GM19467 (cell line): ENCODE data around the gene PRDM16.

Experiments used
- ATAC-seq: cut with Tn5 transposase; IDR thresholded peaks from one replicate; pipeline ENCODE4 v1.9.1; 2021; ENCODE audit warnings: mild to moderate bottlenecking, moderate library complexity; ENCODE audit not compliant: unreplicated experiment

PRDM16 gene

GRCh38 chr1:3053366-3053980, 15.5 kb upstream of the PRDM16 start:
- no peak for ATAC-seq

GRCh38 chr1:3053986-3054385, 15.0 kb upstream of the PRDM16 start:
- no peak for ATAC-seq

GRCh38 chr1:3054474-3054873, 14.5 kb upstream of the PRDM16 start:
- no peak for ATAC-seq

GRCh38 chr1:3055051-3055450, 14.0 kb upstream of the PRDM16 start:
- ATAC-seq = no peak

- ATAC-seq = no peak
These were observed 12.4 kb upstream of the PRDM16 start for GRCh38 chr1:3056641-3057040.

- no peak for ATAC-seq
These were observed 10.6 kb upstream of the PRDM16 start for GRCh38 chr1:3058263-3059030.

- no peak for ATAC-seq
These were observed 8.9 kb upstream of the PRDM16 start for GRCh38 chr1:3060127-3060526.

GRCh38 chr1:3060601-3061551, 8.1 kb upstream of the PRDM16 start:
- ATAC-seq = no peak

GRCh38 chr1:3061566-3061965, 7.4 kb upstream of the PRDM16 start:
- no peak for ATAC-seq

- no peak for ATAC-seq
These were observed 6.9 kb upstream of the PRDM16 start for GRCh38 chr1:3061981-3062615.

GRCh38 chr1:3062616-3063378, 6.2 kb upstream of the PRDM16 start:
- no peak for ATAC-seq

GRCh38 chr1:3063379-3064295, 5.4 kb upstream of the PRDM16 start:
- no peak for ATAC-seq

- no peak for ATAC-seq
These were observed 4.6 kb upstream of the PRDM16 start for GRCh38 chr1:3064296-3064850.

- no peak for ATAC-seq
These were observed 4.1 kb upstream of the PRDM16 start for GRCh38 chr1:3064901-3065300.

- ATAC-seq = no peak
These were observed 3.6 kb upstream of the PRDM16 start for GRCh38 chr1:3065396-3065795.

- ATAC-seq = no peak
These were observed 3.2 kb upstream of the PRDM16 start for GRCh38 chr1:3065797-3066196.

- ATAC-seq = no peak
These were observed 2.7 kb upstream of the PRDM16 start for GRCh38 chr1:3066250-3066711.

- no peak for ATAC-seq
These were observed 2.2 kb upstream of the PRDM16 start for GRCh38 chr1:3066826-3067225.

GRCh38 chr1:3067301-3067670, 1.7 kb upstream of the PRDM16 start:
- ATAC-seq = no peak
